ENCODE data around the gene GATD1. TPM values are rescaled to one million over a fixed set of nuclear protein-coding genes. Genes with fewer than 3 reads are reported as not detected.
A peak's percentile ranks its signal among the peaks of the same experiment; 100 is the strongest.

GATD1 gene
- total and polyA plus RNA-seq, 10 of the 15 experiments (the other 5 are each of a cell fraction or from before 2014, with no cell fraction given), result 1.2 to 92.6 (median 22.3) TPM

DNA sequence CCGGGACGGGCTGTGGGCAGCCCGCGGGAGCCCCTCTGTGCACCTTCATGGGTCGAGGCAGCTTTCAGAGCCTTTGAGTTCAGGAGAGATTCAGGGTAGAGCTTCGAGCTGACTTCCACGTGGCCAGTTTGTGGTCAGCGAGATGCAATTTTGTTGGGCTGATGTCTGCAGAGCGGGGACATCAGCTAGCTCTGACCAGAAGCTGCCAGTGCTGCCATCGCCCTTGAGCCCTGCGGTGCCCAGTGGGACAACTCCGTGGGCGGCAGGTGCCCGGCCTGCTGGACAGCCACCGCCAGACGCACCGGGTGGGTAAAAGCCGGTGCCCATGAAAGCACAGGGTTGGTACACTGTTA, 29.3 kb downstream of the GATD1 start:
- H3K36me3 ChIP-seq (ENCODE audit: control insufficient read depth in 2 of 2, insufficient read depth in 2 of 2, low read length in 1 of 2), result no peaks in the 10 kb centered on the region
- H3K27ac ChIP-seq (ENCODE audit: control insufficient read depth, insufficient read depth), result peak overlapping the region; percentile 81

GRCh38 chr11:747158-748006, 29.9 kb downstream of the GATD1 start, which contains the start of gene TALDO1:
Gene TALDO1, plus strand, starts transcription at chr11:747464. Its CDS starts 18 bp downstream, at chr11:747482.
- intact Hi-C loops (cut with micrococcal nuclease; ENCODE audit: unreplicated experiment) (loop anchor here (5.0 kb wide), 1 partner anchor 50 kb away; the partner anchor contains the start of gene SLC25A22), in situ Hi-C loops (cut with MboI) (no loop called here)
- Histone ChIP-seq H3K9ac (ENCODE audit: control insufficient read depth, insufficient read depth, low read length) (peak within 1 kb of the TSS; percentile 80), H3K4me2 (ENCODE audit: control insufficient read depth, insufficient read depth) (peak within 1 kb of the TSS; percentile 95), H3K4me1 (ENCODE audit: control insufficient read depth, insufficient read depth, low read length) (peaks cover 4% of the 10 kb centered on the region), H3K79me2 (ENCODE audit: control insufficient read depth, insufficient read depth, low read length) (peaks cover 42% of the 10 kb centered on the region), H2AFZ (ENCODE audit: control insufficient read depth, low read depth, low read length) (peak within 1 kb of the TSS; percentile 96), H3K27me3 (replicated peaks in 1 of 2; ENCODE audit: control insufficient read depth in 2 of 2, insufficient read depth in 2 of 2, low read length in 1 of 2) (no peaks in the 10 kb centered on the region), H3K36me3 (ENCODE audit: control insufficient read depth in 2 of 2, insufficient read depth in 2 of 2, low read length in 1 of 2) (no peaks in the 10 kb centered on the region), H3K27ac (ENCODE audit: control insufficient read depth, insufficient read depth) (peak within 1 kb of the TSS; percentile 81), H3K4me3 (peak within 1 kb of the TSS; percentile 90), H3K9me3 (replicated peaks; ENCODE audit: control insufficient read depth, insufficient read depth, low read length) (no peaks in the 10 kb centered on the region), H4K20me1 (ENCODE audit: control insufficient read depth, insufficient read depth) (peaks cover 2% of the 10 kb centered on the region; the same call in 1 of the 2 replicates)
- ChIA-PET POLR2A (interaction anchor here (0.9 to 2.5 kb wide), 6 partner anchors 10 to 48 kb away, joined by 3 to 10 read pairs (median 6); no protein-coding TSS in a partner anchor), RAD21 (ENCODE audit: unreplicated experiment) (interaction anchor here (0.8 to 1.9 kb wide), 3 partner anchors 25 to 72 kb away, joined by 3 to 4 read pairs (median 3); no protein-coding TSS in a partner anchor), SMC1A (ENCODE audit: uncharacterized antibody, unreplicated experiment) (interaction anchor here (1.3 to 1.6 kb wide), 2 partner anchors 8 to 11 kb away, joined by 4 to 10 read pairs; no protein-coding TSS in a partner anchor), CTCF (interaction anchor here (0.8 to 1.5 kb wide), 7 partner anchors 8 to 86 kb away, joined by 3 to 8 read pairs (median 4); partner anchors contain the start of genes DEAF1 and TMEM80)
- FAIRE-seq, result peak; percentile 56
- BruUV-seq (replicated peaks), result no TSS peak
- DNase-seq (ENCODE audit: low read depth, low spot score), result peak; percentile 42
- WGBS (ENCODE audit: insufficient coverage, insufficient replicate concordance, low lambda C conversion rate, missing lambda C conversion rate), result under 1% methylated on average over 83 of the region's 112 CpGs
- peak; percentile 97 for ATAC-seq
- TF ChIP-seq RELA (IDR thresholded peaks at IDR 0.05; ENCODE audit: borderline replicate concordance, partially characterized antibody), result peak; percentile 11
- no peak for TF ChIP-seq STAT3 (IDR thresholded peaks at IDR 0.05; ENCODE audit: low read depth, low read length)
- TF ChIP-seq STAT1 (conservative IDR thresholded peaks at IDR 0.05), result no peak
- no peak for TF ChIP-seq SIX5 (IDR thresholded peaks at IDR 0.05; ENCODE audit: low read depth, low read length, severe bottlenecking)
- no peak for TF ChIP-seq ZBTB33 (IDR thresholded peaks at IDR 0.05)
- TF ChIP-seq YBX1 (IDR thresholded peaks at IDR 0.05), result no peak
- peak; percentile 31; the same call in 1 of the 2 replicates for TF ChIP-seq RUNX3 (IDR thresholded peaks at IDR 0.05; ENCODE audit: low read length)
- TF ChIP-seq CREB1 (IDR thresholded peaks at IDR 0.05; ENCODE audit: low read depth), result no peak
- no peak for TF ChIP-seq ESRRA (IDR thresholded peaks at IDR 0.05; ENCODE audit: low read length)
- TF ChIP-seq TCF3 (IDR thresholded peaks at IDR 0.05; ENCODE audit: borderline replicate concordance, insufficient read depth, low read depth, low read length), result 0 out of 2 replicates have a peak, but pooled peaks have one; percentile 64
- no peak for TF ChIP-seq SUZ12 (IDR thresholded peaks at IDR 0.05; ENCODE audit: unreplicated experiment)
- peak; percentile 91 for TF ChIP-seq SMARCA5 (IDR thresholded peaks at IDR 0.05)

More for the DNA sequence above, 29.3 kb downstream of the GATD1 start:
- CTCF ChIA-PET, result interaction anchor here (0.6 to 1.5 kb wide), 7 partner anchors 7 to 87 kb away, joined by 3 to 8 read pairs (median 4); partner anchors contain the start of genes DEAF1 and TMEM80
- H3K27me3 ChIP-seq (replicated peaks in 1 of 2; ENCODE audit: control insufficient read depth in 2 of 2, insufficient read depth in 2 of 2, low read length in 1 of 2), result no peaks in the 10 kb centered on the region
- FAIRE-seq, result no peak
- H3K9me3 ChIP-seq (replicated peaks; ENCODE audit: control insufficient read depth, insufficient read depth, low read length), result no peaks in the 10 kb centered on the region
- peak overlapping the region; percentile 95 for H3K4me2 ChIP-seq (ENCODE audit: control insufficient read depth, insufficient read depth)
- H2AFZ ChIP-seq (ENCODE audit: control insufficient read depth, low read depth, low read length), result peak overlapping the region; percentile 93
- in situ Hi-C loops (cut with MboI) (no loop called here), intact Hi-C loops (cut with micrococcal nuclease; ENCODE audit: unreplicated experiment) (loop anchor here (5.0 kb wide), 1 partner anchor 49 kb away; the partner anchor contains the start of gene SLC25A22)
- ATAC-seq, result peak; percentile 35
- no TSS peak for BruUV-seq (replicated peaks)
- 2% methylated on average over 18 of the region's 18 CpGs for WGBS (ENCODE audit: insufficient coverage, insufficient replicate concordance, low lambda C conversion rate, missing lambda C conversion rate)
- H3K4me3 ChIP-seq, result peak overlapping the region; percentile 90
- DNase-seq (ENCODE audit: low read depth, low spot score), result no peak
- RAD21 ChIA-PET (ENCODE audit: unreplicated experiment), result interaction anchor here (1.9 kb wide), 2 partner anchors 48 to 51 kb away, joined by 4 to 9 read pairs; no protein-coding TSS in a partner anchor
- SMC1A ChIA-PET (ENCODE audit: uncharacterized antibody, unreplicated experiment), result interaction anchor here (1.3 to 2.4 kb wide), 3 partner anchors 9 to 16 kb away, joined by 4 to 10 read pairs (median 8); no protein-coding TSS in a partner anchor
- H4K20me1 ChIP-seq (ENCODE audit: control insufficient read depth, insufficient read depth), result peaks cover 2% of the 10 kb centered on the region; the same call in 1 of the 2 replicates
- POLR2A ChIA-PET, result interaction anchor here (0.9 to 2.5 kb wide), 6 partner anchors 9 to 49 kb away, joined by 3 to 10 read pairs (median 6); no protein-coding TSS in a partner anchor
- peaks cover 47% of the 10 kb centered on the region for H3K79me2 ChIP-seq (ENCODE audit: control insufficient read depth, insufficient read depth, low read length)
- H3K4me1 ChIP-seq (ENCODE audit: control insufficient read depth, insufficient read depth, low read length), result peaks cover 4% of the 10 kb centered on the region
- peak overlapping the region; percentile 80 for H3K9ac ChIP-seq (ENCODE audit: control insufficient read depth, insufficient read depth, low read length)
- peak; percentile 67 for TF ChIP-seq RUNX3 (IDR thresholded peaks at IDR 0.05; ENCODE audit: low read length)
- TF ChIP-seq EZH2 (IDR thresholded peaks at IDR 0.05; ENCODE audit: borderline replicate concordance, control insufficient read depth, low read depth, low read length), result no peak
- TF ChIP-seq MXI1 (IDR thresholded peaks at IDR 0.05; ENCODE audit: low read depth, low read length), result 0 out of 2 replicates have a peak, but pooled peaks have one; percentile 53

Measured in GM12878 (cell line).